PC-9 (cell line): ENCODE measurements around the gene CXCL8. TPM values are rescaled to one million over a fixed set of nuclear protein-coding genes. Genes with fewer than 3 reads are reported as not detected.
"Not testable (repeated sequence)": the region's sequence is repeated elsewhere in the genome, so short reads cannot be mapped to it uniquely, and the experiment has no call there.

Experiments
- Bru-seq: library from RNA; stranded (reverse); fragments of 400-500 nt; gene quantifications from one replicate; lab custom pipeline; 2021; lab: Mats Ljungman, UMichigan
- BruChase-seq, 2 experiments: library from RNA; stranded (reverse); fragments of 400-500 nt; gene quantifications; one replicate each; lab custom pipeline; 2021; lab: Mats Ljungman, UMichigan
- BruUV-seq: library from RNA; stranded (reverse); fragments of 400-500 nt; replicated peaks from 2 replicates; lab custom pipeline; 2021; lab: Mats Ljungman, UMichigan
- CTCF ChIA-PET: fragments of 300-600 bp; sonication (Branson Sonifier 250); formaldehyde crosslinking; loops from one replicate; lab custom pipeline; 2022; ENCODE audit warnings: antibody characterized with exemption; lab: Charles Lee
- POLR2A ChIA-PET: fragments of 300-600 bp; sonication (Branson Sonifier 250); formaldehyde crosslinking; loops from one replicate; lab custom pipeline; 2022; ENCODE audit warnings: antibody characterized with exemption; ENCODE audit not compliant: unreplicated experiment; lab: Charles Lee
- DNase-seq, 2 experiments: peaks; one replicate each; pipeline versions ENCODE4 v3.0.0 to v3.0.0-alpha.2; 2015 to 2022; ENCODE audit warnings: mixed read lengths in 1 of 2
- H2AFZ ChIP-seq: fragments of 200-600 bp; sonication (generic); 2 replicates; pipeline ENCODE4 v1.8.1; 2017; ENCODE audit warnings: antibody characterized with exemption
- H3F3A ChIP-seq: fragments of 200-600 bp; sonication (generic); 2 replicates; pipeline ENCODE4 v1.8.1; 2017; ENCODE audit warnings: antibody characterized with exemption, mild to moderate bottlenecking, low read depth; ENCODE audit not compliant: insufficient read depth
- H3K27ac ChIP-seq: fragments of 200-600 bp; sonication (generic); 2 replicates; pipeline ENCODE4 v1.6.1; 2016; ENCODE audit warnings: mixed run types
- H3K27me3 ChIP-seq: fragments of 200-600 bp; sonication (generic); 2 replicates; pipeline ENCODE4 v1.6.1; 2016; ENCODE audit warnings: low read depth, mixed run types; ENCODE audit not compliant: insufficient read depth
- H3K36me3 ChIP-seq: fragments of 200-600 bp; sonication (generic); 2 replicates; pipeline ENCODE4 v1.6.1; 2016; ENCODE audit warnings: low read depth, mixed run types
- H3K4me1 ChIP-seq: fragments of 200-600 bp; sonication (generic); replicated peaks from 2 replicates; pipeline ENCODE4 v1.6.1; 2016; ENCODE audit warnings: mixed run types; ENCODE audit not compliant: insufficient read depth
- H3K4me2 ChIP-seq: fragments of 200-600 bp; sonication (generic); 2 replicates; pipeline ENCODE4 v1.6.1; 2017; ENCODE audit warnings: mixed run types
- H3K4me3 ChIP-seq: fragments of 200-600 bp; sonication (generic); 2 replicates; pipeline ENCODE4 v1.6.1; 2016; ENCODE audit warnings: mixed run types
- H3K79me2 ChIP-seq: fragments of 200-600 bp; sonication (generic); 2 replicates; pipeline ENCODE4 v1.6.1; 2017; ENCODE audit warnings: low read depth, mixed run types
- H3K9me2 ChIP-seq: fragments of 200-600 bp; sonication (generic); 2 replicates; pipeline ENCODE4 v1.8.1; 2017; ENCODE audit warnings: mild to moderate bottlenecking; ENCODE audit not compliant: insufficient read depth
- H3K9me3 ChIP-seq: fragments of 200-600 bp; sonication (generic); 2 replicates; pipeline ENCODE4 v1.8.1; 2016; ENCODE audit warnings: low read depth; ENCODE audit not compliant: insufficient read depth
- H4K20me1 ChIP-seq: fragments of 200-600 bp; sonication (generic); 2 replicates; pipeline ENCODE4 v1.8.1; 2017; ENCODE audit not compliant: insufficient read depth
- EZH2 ChIP-seq: fragments of 200-600 bp; sonication (generic); IDR thresholded peaks from 2 replicates; pipeline ENCODE4 v1.8.0; 2017; ENCODE audit warnings: antibody characterized with exemption, low read depth
- intact Hi-C: fragments of 100-400 bp; cut with micrococcal nuclease; formaldehyde crosslinking; loops from one replicate; pipeline ENCODE4 v1.10.0; 2022; ENCODE audit not compliant: unreplicated experiment
- long read RNA-seq: library from polyadenylated mRNA; stranded (forward); transcript quantifications from one replicate; pipeline ENCODE4 v2.0.0, GENCODE V29; 2022
- total RNA-seq: library from RNA; stranded (reverse); gene quantifications from 2 replicates; pipeline ENCODE4 v1.2.3, GENCODE V29; 2021
- TF ChIP-seq, protein P1 (sequence below): fragments of 200-600 bp; sonication (generic); conservative IDR thresholded peaks from 2 replicates; pipeline ENCODE4 v1.6.1; 2017; ENCODE audit warnings: mixed run types, antibody characterized with exemption, mild to moderate bottlenecking, moderate library complexity

Gene CXCL8
- 0.35 and 0.38 TPM in 2 replicates for total RNA-seq
- Bru-seq, nascent RNA, result percentile 77 among the genes with signal in this experiment
- percentile 84 among the genes with signal in this experiment for BruChase-seq, experiment 1, labeled RNA remaining after a 2-hour chase
- percentile 91 among the genes with signal in this experiment for BruChase-seq, experiment 2, labeled RNA remaining after a 6-hour chase
- long read RNA-seq, result 0 reads

DNA sequence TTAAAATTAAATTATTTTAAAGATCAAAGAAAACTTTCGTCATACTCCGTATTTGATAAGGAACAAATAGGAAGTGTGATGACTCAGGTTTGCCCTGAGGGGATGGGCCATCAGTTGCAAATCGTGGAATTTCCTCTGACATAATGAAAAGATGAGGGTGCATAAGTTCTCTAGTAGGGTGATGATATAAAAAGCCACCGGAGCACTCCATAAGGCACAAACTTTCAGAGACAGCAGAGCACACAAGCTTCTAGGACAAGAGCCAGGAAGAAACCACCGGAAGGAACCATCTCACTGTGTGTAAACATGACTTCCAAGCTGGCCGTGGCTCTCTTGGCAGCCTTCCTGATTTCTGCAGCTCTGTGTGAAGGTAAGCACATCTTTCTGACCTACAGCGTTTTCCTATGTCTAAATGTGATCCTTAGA is at the start of gene CXCL8:
TSS of gene CXCL8 (plus strand) at position 217 of the 426 bp plus-strand sequence. CDS start at position 307, 90 bp downstream.
- Histone ChIP-seq H3K27me3 (no peaks in the 10 kb centered on the region), H3K4me2 (peak within 1 kb of the TSS; percentile 45), H3K4me3 (peak within 1 kb of the TSS; percentile 24; the same call in 1 of the 2 replicates), H3K36me3 (no peaks in the 10 kb centered on the region), H3K9me3 (no peaks in the 10 kb centered on the region; the same call in none of the 2 replicates), H3K27ac (peak within 1 kb of the TSS; percentile 78), H3K79me2 (no peaks in the 10 kb centered on the region), H3K4me1 (peaks cover 22% of the 10 kb centered on the region), H3K9me2 (no peaks in the 10 kb centered on the region), H4K20me1 (no peaks in the 10 kb centered on the region), H2AFZ (no peak within 1 kb of the TSS), H3F3A (peaks cover 9% of the 10 kb centered on the region)
- ChIA-PET POLR2A (interaction anchor here (0.5 kb wide), 1 partner anchor 124 kb away, joined by 3 read pairs; no protein-coding TSS in a partner anchor), CTCF (interaction anchor here (0.8 to 1.3 kb wide), 2 partner anchors 13 to 128 kb away, joined by 3 read pairs; no protein-coding TSS in a partner anchor)
- no TSS peak for BruUV-seq
- DNase-seq, result peak; percentile 56 to 83
- TF ChIP-seq EZH2, result no peak
- TF ChIP-seq, protein P1, sequence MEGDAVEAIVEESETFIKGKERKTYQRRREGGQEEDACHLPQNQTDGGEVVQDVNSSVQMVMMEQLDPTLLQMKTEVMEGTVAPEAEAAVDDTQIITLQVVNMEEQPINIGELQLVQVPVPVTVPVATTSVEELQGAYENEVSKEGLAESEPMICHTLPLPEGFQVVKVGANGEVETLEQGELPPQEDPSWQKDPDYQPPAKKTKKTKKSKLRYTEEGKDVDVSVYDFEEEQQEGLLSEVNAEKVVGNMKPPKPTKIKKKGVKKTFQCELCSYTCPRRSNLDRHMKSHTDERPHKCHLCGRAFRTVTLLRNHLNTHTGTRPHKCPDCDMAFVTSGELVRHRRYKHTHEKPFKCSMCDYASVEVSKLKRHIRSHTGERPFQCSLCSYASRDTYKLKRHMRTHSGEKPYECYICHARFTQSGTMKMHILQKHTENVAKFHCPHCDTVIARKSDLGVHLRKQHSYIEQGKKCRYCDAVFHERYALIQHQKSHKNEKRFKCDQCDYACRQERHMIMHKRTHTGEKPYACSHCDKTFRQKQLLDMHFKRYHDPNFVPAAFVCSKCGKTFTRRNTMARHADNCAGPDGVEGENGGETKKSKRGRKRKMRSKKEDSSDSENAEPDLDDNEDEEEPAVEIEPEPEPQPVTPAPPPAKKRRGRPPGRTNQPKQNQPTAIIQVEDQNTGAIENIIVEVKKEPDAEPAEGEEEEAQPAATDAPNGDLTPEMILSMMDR, result no peak
- intact Hi-C loops, result loop anchor here (2.0 to 5.0 kb wide), 3 partner anchors 63 to 290 kb away; no protein-coding TSS in a partner anchor

DNA sequence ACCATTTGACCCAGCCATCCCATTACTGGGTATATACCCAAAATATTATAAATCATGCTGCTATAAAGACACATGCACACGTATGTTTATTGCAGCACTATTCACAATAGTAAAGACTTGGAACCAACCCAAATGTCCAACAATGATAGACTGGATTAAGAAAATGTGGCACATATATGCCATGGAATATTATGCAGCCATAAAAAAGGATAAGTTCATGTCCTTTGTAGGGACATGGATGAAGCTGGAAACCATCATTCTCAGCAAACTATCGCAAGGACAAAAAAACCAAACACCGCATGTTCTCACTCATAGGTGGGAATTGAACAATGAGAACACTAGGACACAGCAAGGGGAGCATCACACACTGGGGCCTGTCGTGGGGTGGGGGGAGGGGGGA is 49.2 kb upstream of the CXCL8 start:
- POLR2A ChIA-PET, H3F3A ChIP-seq, H3K4me2 ChIP-seq, H3K4me1 ChIP-seq, H3K79me2 ChIP-seq, intact Hi-C loops, H3K27ac ChIP-seq, H2AFZ ChIP-seq, H3K27me3 ChIP-seq, DNase-seq, H3K36me3 ChIP-seq, H3K4me3 ChIP-seq, H3K9me3 ChIP-seq, H3K9me2 ChIP-seq, BruUV-seq, H4K20me1 ChIP-seq, CTCF ChIA-PET: not testable (repeated sequence)

DNA sequence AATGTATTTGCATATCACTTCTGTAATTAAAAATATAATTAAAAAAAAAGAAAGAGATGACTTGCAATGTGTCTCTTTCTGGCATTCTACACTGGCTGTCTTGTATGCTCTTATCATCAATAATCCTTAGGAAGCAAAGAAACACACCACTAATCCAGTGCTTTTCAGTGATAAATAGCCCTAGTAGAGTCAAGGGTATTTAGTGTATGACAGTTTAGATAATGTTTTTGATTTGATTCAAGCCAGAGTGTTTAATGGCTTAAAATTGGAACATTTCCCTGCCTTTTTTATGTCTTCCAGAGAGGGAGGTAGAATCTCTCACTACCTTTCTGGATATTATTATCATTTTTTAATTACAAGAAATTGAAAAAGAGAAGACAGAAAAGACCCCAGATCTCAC is 48.6 kb upstream of the CXCL8 start:
- no TSS peak for BruUV-seq
- H3K9me3 ChIP-seq, result no peaks in the 10 kb centered on the region
- H3K79me2 ChIP-seq, result no peaks in the 10 kb centered on the region
- ChIA-PET POLR2A (no interaction called here), CTCF (no interaction called here)
- no peak overlapping the region for H2AFZ ChIP-seq
- H3K4me1 ChIP-seq, result no peaks in the 10 kb centered on the region; the same call in 1 of the 2 replicates
- no peaks in the 10 kb centered on the region for H3K36me3 ChIP-seq
- DNase-seq, result no peak
- H4K20me1 ChIP-seq, result no peaks in the 10 kb centered on the region
- no peak overlapping the region for H3K4me2 ChIP-seq
- no peak for TF ChIP-seq EZH2
- TF ChIP-seq, protein P1, result no peak
- H3K9me2 ChIP-seq, result no peaks in the 10 kb centered on the region
- H3K27me3 ChIP-seq, result no peaks in the 10 kb centered on the region
- no peaks in the 10 kb centered on the region for H3F3A ChIP-seq
- H3K27ac ChIP-seq, result no peak overlapping the region
- H3K4me3 ChIP-seq, result no peak overlapping the region
- intact Hi-C loops, result no loop called here
